CD14-positive monocyte (primary cell): ENCODE data around the gene CST1. TPM values are rescaled to one million over a fixed set of nuclear protein-coding genes. Genes with fewer than 3 reads are reported as not detected.
A peak's percentile ranks its signal among the peaks of the same experiment; 100 is the strongest.

ENCODE experiments used
- DNase-seq, 3 donors: peaks; one replicate each; pipeline ENCODE4 v3.0.0-alpha.2; 2011 to 2022
- H2AFZ ChIP-seq: 2 replicates; pipeline ENCODE4 v1.6.0; 2012; ENCODE audit warnings: mild to moderate bottlenecking, low read depth, low read length, inconsistent platforms; ENCODE audit not compliant: insufficient read depth, poor library complexity, severe bottlenecking
- H3K27ac ChIP-seq, 2 donors: 1 replicate in 1 of 2; 2 replicates in 1 of 2; pipeline ENCODE4 v1.5.1; 2012 to 2013; ENCODE audit warnings: low read length in 2 of 2, control low read depth in 1 of 2, inconsistent platforms in 1 of 2, low read depth in 1 of 2, mild to moderate bottlenecking in 1 of 2
- H3K27me3 ChIP-seq, 2 donors: one replicate each; pipeline versions ENCODE4 v1.6.0 to v1.6.1; 2011 to 2013; ENCODE audit warnings: low read length in 2 of 2; ENCODE audit not compliant: control insufficient read depth in 2 of 2, insufficient read depth in 2 of 2
- H3K36me3 ChIP-seq, 2 donors: replicated peaks in 1 of 2; 1 replicate in 1 of 2; 2 replicates in 1 of 2; pipeline versions ENCODE4 v1.5.1 to v1.6.1; 2012 to 2013; ENCODE audit warnings: low read length in 2 of 2, control low read depth in 1 of 2, inconsistent platforms in 1 of 2, mild to moderate bottlenecking in 1 of 2; ENCODE audit not compliant: insufficient read depth in 2 of 2, control insufficient read depth in 1 of 2
- H3K4me1 ChIP-seq, 2 donors: 1 replicate in 1 of 2; 2 replicates in 1 of 2; pipeline versions ENCODE4 v1.5.1 to v1.6.1; 2012 to 2013; ENCODE audit warnings: low read length in 2 of 2, control low read depth in 1 of 2, inconsistent platforms in 1 of 2, mild to moderate bottlenecking in 1 of 2, moderate library complexity in 1 of 2; ENCODE audit not compliant: insufficient read depth in 2 of 2, control insufficient read depth in 1 of 2
- H3K4me2 ChIP-seq: replicated peaks from 2 replicates; pipeline ENCODE3; 2012; ENCODE audit warnings: low read length, moderate library complexity, mild to moderate bottlenecking; ENCODE audit not compliant: poor library complexity, severe bottlenecking; ENCODE audit errors: extremely low read depth
- H3K4me3 ChIP-seq, 3 experiments: fragments of 200-600 bp in 1 of 3; sonication (generic) in 1 of 3; replicated peaks in 1 of 3; 1 replicate in 2 of 3; 2 replicates in 1 of 3; pipeline ENCODE4 v1.5.1; 2011 to 2013; ENCODE audit warnings: low read length in 3 of 3, mild to moderate bottlenecking in 3 of 3, control low read depth in 2 of 3, low read depth in 2 of 3, inconsistent platforms in 1 of 3, moderate library complexity in 1 of 3
- H3K79me2 ChIP-seq: 2 replicates; pipeline ENCODE4 v1.6.0; 2012; ENCODE audit warnings: mild to moderate bottlenecking, control low read depth, inconsistent platforms, low read length, moderate library complexity; ENCODE audit not compliant: insufficient read depth
- H3K9ac ChIP-seq: 2 replicates; pipeline ENCODE4 v1.6.0; 2017; ENCODE audit warnings: low read length, mild to moderate bottlenecking; ENCODE audit not compliant: insufficient read depth, poor library complexity, severe bottlenecking
- H3K9me3 ChIP-seq, 2 donors: replicated peaks in 1 of 2; 1 replicate in 1 of 2; 2 replicates in 1 of 2; pipeline versions ENCODE4 v1.5.1 to v1.6.1; 2012 to 2013; ENCODE audit warnings: low read length in 2 of 2, control low read depth in 1 of 2; ENCODE audit not compliant: control insufficient read depth in 1 of 2, insufficient read depth in 1 of 2
- H4K20me1 ChIP-seq: 2 replicates; pipeline ENCODE4 v1.6.0; 2012; ENCODE audit warnings: mild to moderate bottlenecking, low read length, control low read depth, moderate library complexity; ENCODE audit not compliant: insufficient read depth
- H3K27ac Mint-ChIP-seq, 7 donors: one replicate each; pipeline ENCODE4 v1.8.0; 2020; ENCODE audit warnings: mild to moderate bottlenecking in 7 of 7, mixed read lengths in 7 of 7, moderate library complexity in 6 of 7, inconsistent platforms in 2 of 7
- H3K27me3 Mint-ChIP-seq, 3 donors: one replicate each; pipeline ENCODE4 v1.8.0; 2021 to 2022; ENCODE audit warnings: low read depth in 3 of 3, mild to moderate bottlenecking in 3 of 3, mixed read lengths in 3 of 3, moderate library complexity in 3 of 3, inconsistent platforms in 1 of 3
- H3K36me3 Mint-ChIP-seq, 2 donors: one replicate each; pipeline ENCODE4 v1.8.0; 2020; ENCODE audit warnings: mixed read lengths in 2 of 2, inconsistent platforms in 1 of 2, mild to moderate bottlenecking in 1 of 2
- H3K4me1 Mint-ChIP-seq: one replicate; pipeline ENCODE4 v1.8.0; 2020; ENCODE audit warnings: mild to moderate bottlenecking, mixed read lengths
- H3K4me3 Mint-ChIP-seq, 2 donors: one replicate each; pipeline ENCODE4 v1.8.0; 2020; ENCODE audit warnings: mild to moderate bottlenecking in 2 of 2, mixed read lengths in 2 of 2, moderate library complexity in 1 of 2
- H3K9me3 Mint-ChIP-seq, 7 donors: one replicate each; pipeline ENCODE4 v1.8.0; 2020 to 2022; ENCODE audit warnings: mixed read lengths in 7 of 7, mild to moderate bottlenecking in 6 of 7, moderate library complexity in 6 of 7, inconsistent platforms in 2 of 7
- CTCF ChIP-seq: fragments of 200-600 bp; IDR thresholded peaks from one replicate; pipeline ENCODE4 v1.8.0; 2022; ENCODE audit warnings: antibody characterized with exemption, mild to moderate bottlenecking
- WGBS: methylation state at CpG from one replicate; pipeline ENCODE4 v1.1.5; 2013; ENCODE audit warnings: missing lambda C conversion rate; ENCODE audit not compliant: insufficient coverage; 5-methylcytosine and 5-hydroxymethylcytosine counted together
- intact Hi-C, 2 donors: fragments of 100-400 bp; cut with micrococcal nuclease; formaldehyde crosslinking; loops; one replicate each; pipeline versions ENCODE4 v1.15.0 to v1.15.1; 2023
- polyA plus RNA-seq, 3 donors: library from polyadenylated mRNA; depleted of rRNA in 1 of 3; unstranded in 2 of 3; stranded (reverse) in 1 of 3; fragments of 300-500 nt in 2 of 3; fragments of >200 nt in 1 of 3; fragmentation: Illumina TruSeq in 2 of 3; gene quantifications; 1 replicate in 2 of 3; 2 replicates in 1 of 3; pipeline ENCODE4 v1.2.3, GENCODE V29; 2012 to 2021

The CST1 gene
- polyA plus RNA-seq, 3 donors, result not detected

GRCh38 chr20:23702021-23702420, 48.7 kb downstream of the CST1 start:
- Mint-ChIP-seq H3K36me3 (no peaks in the 10 kb centered on the region), H3K27ac (no peak overlapping the region), H3K27me3 (peaks cover 9 to 12% (median 12%) of the 10 kb centered on the region in 3 donors), H3K9me3 (peaks cover 0 to 1% (median 0%) of the 10 kb centered on the region in 7 donors), H3K4me1 (no peaks in the 10 kb centered on the region), H3K4me3 (peak overlapping the region in 1 of 2 donors; percentile 13)
- Histone ChIP-seq H3K4me3 (no peak overlapping the region), H3K4me1 (no peaks in the 10 kb centered on the region), H3K27me3 (no peaks in the 10 kb centered on the region), H3K27ac (no peak overlapping the region), H3K36me3 (no peaks in the 10 kb centered on the region), H3K9ac (no peak overlapping the region), H2AFZ (no peak overlapping the region), H3K9me3 (no peaks in the 10 kb centered on the region), H3K4me2 (no peak overlapping the region), H4K20me1 (no peaks in the 10 kb centered on the region), H3K79me2 (no peaks in the 10 kb centered on the region)
- TF ChIP-seq CTCF, result no peak
- no peak for DNase-seq
- intact Hi-C loops, result no loop called here
- WGBS, result no CpG with 5 or more reads among the region's 4 CpGs

GRCh38 chr20:23700931-23701330, 49.8 kb downstream of the CST1 start:
- Histone ChIP-seq H3K27ac (no peak overlapping the region), H3K4me3 (no peak overlapping the region), H3K27me3 (no peaks in the 10 kb centered on the region), H3K36me3 (no peaks in the 10 kb centered on the region), H3K4me1 (no peaks in the 10 kb centered on the region), H3K9ac (no peak overlapping the region), H2AFZ (no peak overlapping the region), H3K9me3 (no peaks in the 10 kb centered on the region), H3K4me2 (no peak overlapping the region), H3K79me2 (no peaks in the 10 kb centered on the region), H4K20me1 (no peaks in the 10 kb centered on the region)
- H3K9me3 Mint-ChIP-seq, result peaks cover 0 to 1% (median 0%) of the 10 kb centered on the region in 7 donors
- no peak for TF ChIP-seq CTCF
- intact Hi-C loops, result no loop called here
- no peak for DNase-seq
- no peak overlapping the region for H3K4me3 Mint-ChIP-seq
- no peaks in the 10 kb centered on the region for H3K36me3 Mint-ChIP-seq
- H3K27me3 Mint-ChIP-seq, result peaks cover 12 to 14% (median 13%) of the 10 kb centered on the region in 3 donors
- H3K27ac Mint-ChIP-seq, result no peak overlapping the region
- no peaks in the 10 kb centered on the region for H3K4me1 Mint-ChIP-seq
- 82% methylated on average over 2 of the region's 3 CpGs for WGBS
